ENCODE measurements around the gene ZFP14. TPM values are rescaled to one million over a fixed set of nuclear protein-coding genes. Genes with fewer than 3 reads are reported as not detected.
A peak's percentile ranks its signal among the peaks of the same experiment; 100 is the strongest.
"Not testable (repeated sequence)": the region's sequence is repeated elsewhere in the genome, so short reads cannot be mapped to it uniquely, and the experiment has no call there.

ZFP14 gene
- total RNA-seq, 1 donor from 2014 or later, result 5.6 TPM

DNA sequence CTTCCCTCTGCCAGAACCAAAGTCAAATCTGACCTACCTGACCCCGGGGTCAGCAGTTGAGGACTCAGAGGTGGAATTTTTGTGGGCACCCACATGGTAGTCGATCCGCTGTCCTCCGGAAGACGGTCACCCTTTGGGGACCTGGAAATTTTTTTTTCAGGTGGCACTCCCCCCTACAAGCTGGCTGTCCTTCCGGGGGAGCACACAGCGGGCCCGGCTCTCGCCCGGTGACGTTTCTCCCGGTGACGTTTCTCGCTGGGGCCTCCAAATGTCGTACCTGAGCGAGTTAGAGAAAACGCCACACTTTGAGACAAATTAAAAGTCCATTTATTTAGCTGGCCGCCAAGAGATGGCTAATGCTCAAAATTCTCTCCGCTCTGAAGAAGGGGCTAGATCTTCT is 48.8 kb downstream of the ZFP14 start:
- no peak for DNase-seq

DNA sequence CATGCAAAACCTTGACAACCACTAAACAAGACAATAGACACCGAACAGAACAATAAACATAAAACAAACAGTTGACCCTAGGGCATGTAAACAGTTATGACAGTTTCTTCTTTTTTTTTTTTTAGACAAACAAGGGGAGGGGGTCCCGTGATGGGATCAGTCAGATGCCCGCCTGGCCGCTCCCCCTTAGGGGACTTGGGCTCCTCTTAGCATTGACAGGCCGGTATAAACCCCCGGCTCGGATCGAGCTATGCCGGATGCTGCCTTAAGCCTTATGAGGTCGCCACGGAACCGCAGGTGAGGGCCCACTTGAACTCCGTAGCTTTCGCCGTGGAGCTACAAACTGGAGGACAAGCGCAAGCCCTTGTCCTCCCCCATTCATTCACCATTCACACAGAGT is 49.5 kb downstream of the ZFP14 start:
- not testable (repeated sequence) for DNase-seq

DNA sequence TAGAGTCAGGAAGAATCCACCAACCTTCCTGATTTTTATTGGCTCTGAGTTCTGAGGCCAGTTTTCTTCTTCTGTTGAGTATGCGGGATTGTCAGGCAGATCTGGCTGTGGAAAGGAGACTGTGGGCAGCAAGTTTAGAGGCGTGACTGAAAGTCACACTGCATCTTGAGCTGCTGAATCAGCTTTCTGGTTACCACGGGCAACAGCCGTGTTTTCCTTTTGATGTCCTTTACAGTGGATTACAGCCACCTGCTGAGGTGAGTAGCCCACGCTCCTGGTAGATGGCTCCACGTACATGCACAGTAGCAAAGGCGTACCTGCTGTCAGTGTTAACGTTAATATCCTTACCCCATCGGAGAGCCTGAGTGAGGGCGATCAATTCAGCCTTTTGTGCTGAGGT is 52.4 kb downstream of the ZFP14 start:
- DNase-seq, result not testable (repeated sequence)

DNA sequence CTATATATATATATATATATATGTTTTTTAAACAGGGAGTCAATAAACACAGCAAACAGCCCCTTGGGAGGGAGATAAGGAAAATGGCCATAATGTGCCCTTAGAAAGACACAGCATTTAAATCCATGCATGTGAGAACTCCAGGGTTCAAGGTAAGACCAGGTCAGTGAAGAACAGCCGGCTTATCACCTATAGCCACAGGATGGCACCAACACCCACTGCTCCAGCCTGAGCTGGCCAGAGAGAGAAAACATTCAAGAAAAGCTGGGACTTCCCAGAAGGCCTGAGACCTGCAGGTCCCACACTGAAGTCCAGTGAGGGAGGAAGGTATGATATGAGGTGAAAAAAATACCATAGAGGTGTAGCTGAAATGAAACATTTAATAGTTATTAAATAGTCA is 63.8 kb downstream of the ZFP14 start:
- not testable (repeated sequence) for DNase-seq

DNA sequence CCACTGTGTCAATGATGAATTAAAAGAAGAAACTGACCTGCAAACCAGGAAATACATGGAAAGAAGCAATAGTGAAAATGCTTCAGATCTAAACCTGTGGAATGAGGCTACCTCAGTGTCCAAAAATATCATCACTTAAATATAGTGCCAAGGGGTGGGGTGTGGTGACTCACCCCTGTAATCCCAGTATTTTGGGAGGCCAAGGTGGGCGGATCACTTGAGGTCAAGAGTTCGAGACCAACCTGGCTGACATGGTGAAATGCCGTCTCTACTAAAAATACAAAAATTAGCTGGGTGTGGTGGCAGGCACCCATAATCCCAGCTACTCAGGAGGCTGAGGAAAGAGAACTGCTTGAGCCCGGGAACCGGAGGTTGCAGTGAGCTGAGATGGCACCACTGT is 64.9 kb downstream of the ZFP14 start:
- DNase-seq, result not testable (repeated sequence)

DNA sequence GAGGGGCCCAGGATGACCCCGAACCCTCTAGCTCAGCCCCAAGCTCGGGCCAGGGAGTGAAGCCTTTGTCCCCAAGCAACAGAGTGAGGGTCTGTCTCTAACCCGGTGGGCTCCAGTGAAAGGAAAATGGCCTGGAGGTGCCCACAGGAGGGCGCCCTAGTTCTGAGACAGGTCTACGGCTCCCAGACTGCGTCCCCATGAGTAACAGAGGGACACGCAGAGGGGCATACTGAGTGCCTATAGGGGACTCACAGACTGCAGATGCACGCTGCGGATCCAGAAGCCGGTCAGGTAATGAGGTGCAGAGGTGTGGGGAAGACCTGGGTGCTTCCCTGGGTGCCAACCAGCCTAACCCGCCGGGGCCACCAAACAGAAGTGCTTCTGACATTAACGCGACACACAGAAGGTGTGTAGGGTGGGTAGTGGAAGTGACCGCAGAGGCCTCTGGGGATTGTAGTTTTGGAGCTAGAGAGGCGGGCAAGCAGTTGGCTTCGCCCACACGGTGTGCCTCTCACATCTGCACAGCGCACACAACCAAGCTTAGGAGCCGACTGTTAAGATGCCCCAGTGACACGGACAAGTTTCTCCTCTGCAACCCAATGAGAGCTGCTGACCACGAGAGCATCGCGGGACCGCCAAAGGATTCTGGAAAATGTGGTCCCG is 67.8 kb downstream of the ZFP14 start:
- not testable (repeated sequence) for DNase-seq

DNA sequence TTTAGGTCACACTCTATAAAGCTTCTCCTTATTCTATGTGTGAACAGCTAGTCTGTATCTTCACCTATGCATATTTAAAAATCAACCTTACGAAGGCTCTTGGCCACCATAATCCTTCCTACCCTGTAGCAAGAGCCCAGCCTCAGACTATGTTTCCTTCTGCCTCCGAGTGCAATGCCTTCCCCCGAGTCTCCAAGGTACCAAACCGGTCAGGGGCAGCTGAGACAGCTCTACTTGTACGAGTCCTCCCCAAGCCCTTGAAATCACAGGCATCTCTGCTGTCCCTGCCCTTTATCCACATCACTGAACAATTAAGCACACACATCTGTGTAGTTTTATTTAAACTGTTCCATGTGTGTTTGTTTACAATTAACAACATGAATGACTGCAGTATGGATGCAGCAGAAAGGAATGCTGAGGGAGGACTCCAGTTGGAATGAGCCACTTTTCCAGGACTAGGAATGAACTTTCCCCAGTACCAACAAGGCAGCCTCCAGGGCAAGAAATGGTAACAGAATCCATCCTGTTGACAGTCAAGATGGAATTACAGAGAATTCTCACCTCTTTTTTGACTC is 68.5 kb downstream of the ZFP14 start:
- DNase-seq, result not testable (repeated sequence)

DNA sequence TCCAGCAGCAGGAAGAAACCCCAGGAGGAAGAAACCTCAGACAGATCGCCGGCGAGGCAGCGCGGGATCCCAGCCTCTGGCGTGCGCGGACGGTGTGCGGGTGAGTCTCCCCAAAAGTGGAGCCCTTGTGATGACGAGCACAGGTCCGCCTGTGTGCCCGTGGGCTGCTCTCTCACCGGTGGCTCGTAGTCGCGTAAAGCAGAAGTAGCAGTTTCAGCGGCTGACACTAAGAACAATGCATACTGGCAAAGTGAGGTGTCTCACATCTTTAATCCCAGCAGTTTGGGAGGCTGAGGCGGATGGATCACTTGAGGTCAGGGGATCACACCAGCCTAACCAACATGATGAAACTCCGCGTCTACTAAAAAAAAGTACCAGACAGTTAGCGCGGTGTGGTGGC is 69.2 kb downstream of the ZFP14 start:
- not testable (repeated sequence) for DNase-seq

DNA sequence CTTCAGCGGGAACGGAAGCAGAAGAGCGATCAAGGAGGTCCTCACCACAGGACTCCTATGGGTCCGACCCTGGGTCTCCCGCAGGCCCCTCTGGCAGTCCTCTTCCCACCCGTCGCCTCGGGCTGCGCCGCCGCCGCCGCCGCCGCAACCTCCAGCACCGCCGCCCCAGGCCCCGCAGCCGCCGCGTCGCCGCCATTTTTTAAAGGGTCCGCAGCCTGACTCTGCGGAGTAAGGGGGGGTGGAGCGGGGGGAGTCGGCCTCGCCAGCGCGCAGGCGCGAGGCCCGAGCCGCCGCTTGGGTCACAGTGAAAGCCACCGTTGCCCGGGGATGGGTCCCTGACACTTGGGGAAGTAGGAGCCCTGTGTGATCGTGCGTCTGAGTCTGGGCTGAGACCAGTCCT is 69.7 kb downstream of the ZFP14 start:
- peak; percentile 17 for DNase-seq

DNA sequence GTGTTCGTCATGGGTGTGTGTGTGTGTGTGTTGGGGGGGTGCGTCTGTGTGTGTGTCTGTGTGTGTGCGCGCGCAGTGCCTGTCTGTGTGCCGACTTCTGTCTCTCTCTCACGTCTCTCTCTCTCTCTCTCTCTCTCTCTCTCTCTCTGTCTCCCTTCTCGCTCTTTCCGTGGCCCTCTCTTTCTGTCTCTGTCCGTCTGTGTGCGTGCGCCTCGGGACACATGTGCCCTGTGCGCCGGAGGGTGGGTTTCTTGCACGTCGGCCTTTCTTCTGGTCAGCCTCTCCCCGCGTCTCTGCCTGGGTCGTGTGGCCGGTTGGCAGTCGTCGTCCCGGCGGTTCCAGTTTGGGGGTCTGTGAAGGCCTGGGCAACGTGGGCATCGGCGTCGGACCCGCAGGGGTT is 86.7 kb downstream of the ZFP14 start:
- not testable (repeated sequence) for DNase-seq

Other genes with a start within 250 kb of the ZFP14 start
- gene CAPNS1, start 239.1 kb downstream of the ZFP14 start, total RNA-seq, result 314 and 443 TPM in 2 replicates
- gene COX7A1, start 226.8 kb downstream of the ZFP14 start, total RNA-seq, result 7.1 and 24.0 TPM in 2 replicates
- gene ZNF565, start 164.5 kb downstream of the ZFP14 start, total RNA-seq, result 2.4 and 6.5 TPM in 2 replicates
- gene ZNF146, start 164.1 kb downstream of the ZFP14 start, total RNA-seq, result 123 and 131 TPM in 2 replicates
- 5.2 and 5.6 TPM in 2 replicates for gene ZFP82, start 39.4 kb upstream of the ZFP14 start, total RNA-seq
- gene ZNF566, start 110.4 kb upstream of the ZFP14 start, total RNA-seq, result 9.4 and 12.6 TPM in 2 replicates
- 14.3 and 18.6 TPM in 2 replicates for gene ZNF260, start 149.1 kb upstream of the ZFP14 start, total RNA-seq
- 7.0 and 10.4 TPM in 2 replicates for gene ZNF529, start 194.1 kb upstream of the ZFP14 start, total RNA-seq
- 5.9 and 7.5 TPM in 2 replicates for gene ZNF382, start 226.1 kb upstream of the ZFP14 start, total RNA-seq

Measured in dermis blood vessel endothelial cell (primary cell).